Activated CD4-positive, alpha-beta T cell treated with anti-CD3 and anti-CD28 coated beads, Interleukin-2, amount 10 ng/mL, durations not matched to agents 7 days and 5 days (primary cell): Measurements from ENCODE around the gene LDB2. TPM values are rescaled to one million over a fixed set of nuclear protein-coding genes. Genes with fewer than 3 reads are reported as not detected.

Source experiments
- CTCF ChIA-PET: fragments of 350-600 bp; sonication (Branson Sonifier 250); formaldehyde crosslinking; loops from one replicate; lab custom pipeline; 2021; ENCODE audit warnings: antibody characterized with exemption; lab: Charles Lee
- POLR2A ChIA-PET: fragments of 350-600 bp; sonication (Branson Sonifier 250); formaldehyde crosslinking; loops from one replicate; lab custom pipeline; 2021; ENCODE audit warnings: antibody characterized with exemption; lab: Charles Lee
- DNase-seq: peaks from one replicate; pipeline ENCODE4 v3.0.0-alpha.2; 2020
- H3K27ac Mint-ChIP-seq: one replicate; pipeline ENCODE4 v1.8.0; 2021; ENCODE audit warnings: mild to moderate bottlenecking, moderate library complexity, mixed read lengths
- H3K27me3 Mint-ChIP-seq: one replicate; pipeline ENCODE4 v1.8.0; 2021; ENCODE audit warnings: mixed read lengths
- H3K36me3 Mint-ChIP-seq: one replicate; pipeline ENCODE4 v1.8.0; 2021; ENCODE audit warnings: low read depth, mixed read lengths
- H3K4me1 Mint-ChIP-seq: one replicate; pipeline ENCODE4 v1.8.0; 2021; ENCODE audit warnings: mixed read lengths
- H3K4me3 Mint-ChIP-seq: one replicate; pipeline ENCODE4 v1.8.0; 2021; ENCODE audit warnings: mild to moderate bottlenecking, moderate library complexity, mixed read lengths
- H3K9me3 Mint-ChIP-seq: one replicate; pipeline ENCODE4 v1.8.0; 2021; ENCODE audit warnings: mixed read lengths
- total RNA-seq, 2 experiments: library from RNA; stranded (reverse); gene quantifications; one replicate each; pipeline ENCODE4 v1.2.3, GENCODE V29; 2021

The LDB2 gene
- total RNA-seq, 2 experiments from 2014 or later = not detected

DNA sequence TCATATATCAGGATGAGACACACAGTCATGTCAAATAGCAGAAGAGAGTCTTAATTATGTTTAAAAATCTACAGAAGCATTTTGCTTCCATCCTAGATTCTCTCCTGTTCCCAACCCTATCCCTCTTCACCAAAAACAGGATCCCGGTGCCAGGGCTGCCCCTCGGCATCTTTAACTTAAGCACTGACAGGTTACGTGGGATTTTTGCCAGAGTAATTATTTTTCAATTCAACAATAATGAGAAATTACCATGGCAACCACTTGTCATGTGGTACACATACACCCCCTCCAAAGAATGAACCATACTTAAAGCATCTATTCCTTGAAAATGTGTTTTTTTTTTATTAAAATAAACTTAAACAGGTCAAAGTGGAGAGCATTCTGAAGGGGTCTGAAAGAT, 130.6 kb downstream of the LDB2 start:
- Mint-ChIP-seq H3K27me3 (peaks cover 4% of the 10 kb centered on the region), H3K27ac (no peak overlapping the region), H3K9me3 (no peaks in the 10 kb centered on the region), H3K4me3 (no peak overlapping the region), H3K4me1 (no peaks in the 10 kb centered on the region), H3K36me3 (no peaks in the 10 kb centered on the region)
- ChIA-PET CTCF (no interaction called here), POLR2A (no interaction called here)
- DNase-seq = no peak

- H3K9me3 Mint-ChIP-seq = no peaks in the 10 kb centered on the region
- no peaks in the 10 kb centered on the region for H3K36me3 Mint-ChIP-seq
- ChIA-PET CTCF (no interaction called here), POLR2A (no interaction called here)
- H3K27ac Mint-ChIP-seq = no peak overlapping the region
- H3K4me1 Mint-ChIP-seq = no peaks in the 10 kb centered on the region
- no peak for DNase-seq
- H3K4me3 Mint-ChIP-seq = no peak overlapping the region
- peaks cover 4% of the 10 kb centered on the region for H3K27me3 Mint-ChIP-seq
Observed at GRCh38 chr4:16767251-16767650, 131.2 kb downstream of the LDB2 start.

GRCh38 chr4:16765546-16765945, 132.9 kb downstream of the LDB2 start:
- H3K27me3 Mint-ChIP-seq = no peaks in the 10 kb centered on the region
- no peak for DNase-seq
- no peak overlapping the region for H3K4me3 Mint-ChIP-seq
- H3K9me3 Mint-ChIP-seq = no peaks in the 10 kb centered on the region
- POLR2A ChIA-PET = no interaction called here
- H3K4me1 Mint-ChIP-seq = no peaks in the 10 kb centered on the region
- H3K36me3 Mint-ChIP-seq = no peaks in the 10 kb centered on the region
- H3K27ac Mint-ChIP-seq = no peak overlapping the region
- CTCF ChIA-PET = no interaction called here

GRCh38 chr4:16764622-16765021, 133.8 kb downstream of the LDB2 start:
- no peak overlapping the region for H3K27ac Mint-ChIP-seq
- ChIA-PET CTCF (no interaction called here), POLR2A (no interaction called here)
- H3K27me3 Mint-ChIP-seq = no peaks in the 10 kb centered on the region
- no peak for DNase-seq
- H3K36me3 Mint-ChIP-seq = no peaks in the 10 kb centered on the region
- no peaks in the 10 kb centered on the region for H3K9me3 Mint-ChIP-seq
- no peak overlapping the region for H3K4me3 Mint-ChIP-seq
- no peaks in the 10 kb centered on the region for H3K4me1 Mint-ChIP-seq

GRCh38 chr4:16760617-16761363, 137.7 kb downstream of the LDB2 start:
- H3K27ac Mint-ChIP-seq = no peak overlapping the region
- no peaks in the 10 kb centered on the region for H3K9me3 Mint-ChIP-seq
- H3K36me3 Mint-ChIP-seq = no peaks in the 10 kb centered on the region
- ChIA-PET CTCF (interaction anchor here (0.6 kb wide), 1 partner anchor 56 kb away, joined by 4 read pairs; no protein-coding TSS in a partner anchor), POLR2A (no interaction called here)
- no peak for DNase-seq
- H3K4me1 Mint-ChIP-seq = no peaks in the 10 kb centered on the region
- no peaks in the 10 kb centered on the region for H3K27me3 Mint-ChIP-seq
- H3K4me3 Mint-ChIP-seq = no peak overlapping the region

DNA sequence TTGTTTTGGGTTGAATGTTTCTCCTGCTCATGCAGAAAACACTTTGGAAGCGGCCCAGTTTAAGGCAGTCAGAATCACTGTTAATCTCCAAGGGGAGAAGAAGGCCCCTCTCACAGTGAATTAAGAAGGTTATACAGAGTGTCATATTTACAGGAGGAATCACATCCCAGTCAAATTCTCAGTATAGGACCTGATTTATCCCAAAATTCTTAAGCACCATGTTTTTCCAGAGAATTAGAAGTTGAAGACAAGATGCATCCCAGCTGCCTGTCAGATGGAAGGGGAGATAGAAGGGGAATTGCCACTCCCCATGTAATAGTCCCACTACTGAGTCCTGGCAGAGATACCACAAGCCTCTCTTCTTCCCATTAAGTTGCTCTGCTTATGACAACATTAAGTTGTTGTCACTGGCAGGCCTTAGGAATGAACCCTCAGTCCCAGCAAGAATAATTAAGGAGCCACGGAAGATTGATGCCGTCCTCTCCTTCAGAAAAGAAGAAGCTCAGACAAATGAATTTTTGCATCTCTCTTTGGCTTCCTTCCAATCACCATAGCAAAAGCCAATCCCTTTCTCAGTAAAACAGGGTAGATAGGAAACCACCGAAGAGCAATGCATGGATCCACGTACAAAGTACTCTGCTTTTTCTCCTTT, 138.4 kb downstream of the LDB2 start:
- CTCF ChIA-PET = interaction anchor here (0.6 kb wide), 1 partner anchor 57 kb away, joined by 4 read pairs; no protein-coding TSS in a partner anchor

GRCh38 chr4:16758816-16759215, 139.6 kb downstream of the LDB2 start:
- CTCF ChIA-PET = no interaction called here
- Mint-ChIP-seq H3K27ac (no peak overlapping the region), H3K4me3 (no peak overlapping the region), H3K36me3 (no peaks in the 10 kb centered on the region), H3K27me3 (no peaks in the 10 kb centered on the region), H3K9me3 (no peaks in the 10 kb centered on the region), H3K4me1 (no peaks in the 10 kb centered on the region)
- no peak for DNase-seq
- POLR2A ChIA-PET = no interaction called here

More for the DNA sequence above, 138.4 kb downstream of the LDB2 start:
- no peaks in the 10 kb centered on the region for H3K4me1 Mint-ChIP-seq
- no peaks in the 10 kb centered on the region for H3K9me3 Mint-ChIP-seq
- H3K27ac Mint-ChIP-seq = no peak overlapping the region
- H3K27me3 Mint-ChIP-seq = no peaks in the 10 kb centered on the region
- H3K36me3 Mint-ChIP-seq = no peaks in the 10 kb centered on the region
- POLR2A ChIA-PET = no interaction called here
- no peak overlapping the region for H3K4me3 Mint-ChIP-seq
- no peak for DNase-seq

- no peaks in the 10 kb centered on the region for H3K36me3 Mint-ChIP-seq
- no peak for DNase-seq
- CTCF ChIA-PET = no interaction called here
- H3K4me3 Mint-ChIP-seq = no peak overlapping the region
- no peaks in the 10 kb centered on the region for H3K9me3 Mint-ChIP-seq
- H3K27me3 Mint-ChIP-seq = no peaks in the 10 kb centered on the region
- POLR2A ChIA-PET = no interaction called here
- no peak overlapping the region for H3K27ac Mint-ChIP-seq
- H3K4me1 Mint-ChIP-seq = no peaks in the 10 kb centered on the region
Observed at GRCh38 chr4:16758255-16758654, 140.2 kb downstream of the LDB2 start.

GRCh38 chr4:16757080-16757521, 141.3 kb downstream of the LDB2 start:
- H3K36me3 Mint-ChIP-seq = no peaks in the 10 kb centered on the region
- no peak overlapping the region for H3K4me3 Mint-ChIP-seq
- POLR2A ChIA-PET = no interaction called here
- CTCF ChIA-PET = no interaction called here
- H3K9me3 Mint-ChIP-seq = no peaks in the 10 kb centered on the region
- no peak for DNase-seq
- no peak overlapping the region for H3K27ac Mint-ChIP-seq
- H3K27me3 Mint-ChIP-seq = no peaks in the 10 kb centered on the region
- no peaks in the 10 kb centered on the region for H3K4me1 Mint-ChIP-seq

GRCh38 chr4:16754104-16754503, 144.3 kb downstream of the LDB2 start:
- Mint-ChIP-seq H3K4me1 (no peaks in the 10 kb centered on the region), H3K27me3 (no peaks in the 10 kb centered on the region), H3K36me3 (no peaks in the 10 kb centered on the region), H3K27ac (no peak overlapping the region), H3K4me3 (no peak overlapping the region), H3K9me3 (no peaks in the 10 kb centered on the region)
- CTCF ChIA-PET = no interaction called here
- no peak for DNase-seq
- POLR2A ChIA-PET = no interaction called here

GRCh38 chr4:16752150-16752549, 146.3 kb downstream of the LDB2 start:
- POLR2A ChIA-PET = no interaction called here
- Mint-ChIP-seq H3K9me3 (no peaks in the 10 kb centered on the region), H3K27ac (no peak overlapping the region), H3K4me1 (no peaks in the 10 kb centered on the region), H3K27me3 (no peaks in the 10 kb centered on the region), H3K4me3 (no peak overlapping the region), H3K36me3 (no peaks in the 10 kb centered on the region)
- CTCF ChIA-PET = no interaction called here
- no peak for DNase-seq

DNA sequence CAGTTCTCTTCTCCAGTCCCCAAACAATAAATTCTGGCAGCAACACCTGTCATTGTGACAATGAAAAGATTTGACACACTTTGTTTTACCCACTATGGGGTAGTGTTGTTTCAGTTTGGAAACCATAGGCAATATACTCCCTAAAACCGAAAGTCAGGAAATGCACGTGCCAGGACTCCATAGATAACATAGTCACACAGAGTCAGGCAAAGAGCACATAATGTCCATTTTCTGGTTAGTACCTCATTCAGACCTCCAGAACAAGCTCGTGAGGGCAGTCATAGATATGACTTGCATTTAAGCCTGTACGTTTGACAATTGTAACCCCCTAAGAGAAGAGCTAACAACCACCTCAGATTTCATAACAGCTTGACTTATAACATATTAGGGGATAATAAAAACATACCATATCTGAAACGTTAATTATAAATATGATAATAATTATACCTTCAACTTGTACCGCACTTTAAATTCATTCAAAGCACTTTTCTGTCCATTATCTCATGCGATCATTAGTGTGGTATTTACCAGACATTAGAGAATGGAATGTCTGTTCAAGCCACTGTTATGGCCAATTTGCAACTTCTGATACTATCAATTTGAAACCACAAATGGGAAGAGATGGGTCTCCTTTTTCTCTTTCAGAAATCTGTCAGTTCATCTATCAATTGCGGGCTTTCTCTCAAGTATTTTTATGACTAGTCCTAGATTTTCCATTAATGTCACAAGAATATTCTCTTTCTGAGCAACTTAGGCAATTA, 147.4 kb downstream of the LDB2 start:
- POLR2A ChIA-PET = no interaction called here
- CTCF ChIA-PET = no interaction called here
- Mint-ChIP-seq H3K36me3 (no peaks in the 10 kb centered on the region), H3K9me3 (no peaks in the 10 kb centered on the region), H3K27me3 (no peaks in the 10 kb centered on the region), H3K27ac (no peak overlapping the region), H3K4me1 (no peaks in the 10 kb centered on the region), H3K4me3 (no peak overlapping the region)
- DNase-seq = no peak

GRCh38 chr4:16750216-16750615, 148.2 kb downstream of the LDB2 start:
- Mint-ChIP-seq H3K4me3 (no peak overlapping the region), H3K9me3 (no peaks in the 10 kb centered on the region), H3K36me3 (no peaks in the 10 kb centered on the region), H3K4me1 (no peaks in the 10 kb centered on the region), H3K27ac (no peak overlapping the region), H3K27me3 (no peaks in the 10 kb centered on the region)
- no peak for DNase-seq
- POLR2A ChIA-PET = no interaction called here
- CTCF ChIA-PET = no interaction called here
